ENCODE data around the gene PPT1. TPM values are rescaled to one million over a fixed set of nuclear protein-coding genes. Genes with fewer than 3 reads are reported as not detected.

PPT1 gene
- polyA plus RNA-seq, 2 of the 4 experiments (the other 2 are of a cell fraction), result 40.2 to 56.7 TPM

GRCh38 chr1:40143891-40144575 lies 47.0 kb upstream of the PPT1 start:
- Histone ChIP-seq H3K27ac (no peak overlapping the region), H3K4me3 (no peak overlapping the region), H3K9me3 (no peaks in the 10 kb centered on the region), H3K4me2 (peak overlapping the region; percentile 41), H3K4me1 (peaks cover 14% of the 10 kb centered on the region)
- TF ChIP-seq MAFK (IDR thresholded peaks at IDR 0.05; ENCODE audit: partially characterized antibody) (no peak), RAD21 (conservative IDR thresholded peaks at IDR 0.05 in 1 of 2, IDR thresholded peaks at IDR 0.05 in 1 of 2) (peak; percentile 73 to 74), SMC3 (IDR thresholded peaks at IDR 0.05) (peak; percentile 55)
- TF ChIP-seq, protein P1, sequence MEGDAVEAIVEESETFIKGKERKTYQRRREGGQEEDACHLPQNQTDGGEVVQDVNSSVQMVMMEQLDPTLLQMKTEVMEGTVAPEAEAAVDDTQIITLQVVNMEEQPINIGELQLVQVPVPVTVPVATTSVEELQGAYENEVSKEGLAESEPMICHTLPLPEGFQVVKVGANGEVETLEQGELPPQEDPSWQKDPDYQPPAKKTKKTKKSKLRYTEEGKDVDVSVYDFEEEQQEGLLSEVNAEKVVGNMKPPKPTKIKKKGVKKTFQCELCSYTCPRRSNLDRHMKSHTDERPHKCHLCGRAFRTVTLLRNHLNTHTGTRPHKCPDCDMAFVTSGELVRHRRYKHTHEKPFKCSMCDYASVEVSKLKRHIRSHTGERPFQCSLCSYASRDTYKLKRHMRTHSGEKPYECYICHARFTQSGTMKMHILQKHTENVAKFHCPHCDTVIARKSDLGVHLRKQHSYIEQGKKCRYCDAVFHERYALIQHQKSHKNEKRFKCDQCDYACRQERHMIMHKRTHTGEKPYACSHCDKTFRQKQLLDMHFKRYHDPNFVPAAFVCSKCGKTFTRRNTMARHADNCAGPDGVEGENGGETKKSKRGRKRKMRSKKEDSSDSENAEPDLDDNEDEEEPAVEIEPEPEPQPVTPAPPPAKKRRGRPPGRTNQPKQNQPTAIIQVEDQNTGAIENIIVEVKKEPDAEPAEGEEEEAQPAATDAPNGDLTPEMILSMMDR (IDR thresholded peaks at IDR 0.05), result peak; percentile 70
- FAIRE-seq (no peak), ATAC-seq (peak; percentile 87 to 89), DNase-seq (ENCODE audit: low read depth in 1 of 2, low spot score in 1 of 2) (peak; percentile 36 to 65)
- POLR2A ChIA-PET, result interaction anchor here (1.5 kb wide), 1 partner anchor 547 kb away, joined by 3 read pairs; the partner anchor contains the start of gene NFYC
- WGBS (ENCODE audit: missing lambda C conversion rate), result 13% methylated on average over 7 of the region's 7 CpGs
- CTCF ChIA-PET, result interaction anchor here (0.7 to 7.0 kb wide), 39 partner anchors 10 to 807 kb away, joined by 3 to 72 read pairs (median 4); partner anchors contain the start of genes COL9A2 and TMCO2

GRCh38 chr1:40141878-40142535 lies 45.0 kb upstream of the PPT1 start:
- Histone ChIP-seq H3K4me3 (no peak overlapping the region), H3K27ac (no peak overlapping the region), H3K4me1 (peaks cover 14% of the 10 kb centered on the region), H3K4me2 (no peak overlapping the region), H3K9me3 (no peaks in the 10 kb centered on the region)
- TF ChIP-seq RFX5 (IDR thresholded peaks at IDR 0.05) (no peak), ZC3H11A (IDR thresholded peaks at IDR 0.05) (no peak), TFCP2L1 (CRISPR knock-in tag; IDR thresholded peaks at IDR 0.05) (no peak), JUN (IDR thresholded peaks at IDR 0.05) (no peak), POLR2A (IDR thresholded peaks at IDR 0.05; ENCODE audit: low read length) (no peak)
- ChIA-PET POLR2A (no interaction called here), CTCF (interaction anchor here (0.6 to 7.0 kb wide), 7 partner anchors 13 to 1566 kb away, joined by 3 to 72 read pairs (median 3); no protein-coding TSS in a partner anchor)
- DNase-seq (ENCODE audit: low read depth in 1 of 2, low spot score in 1 of 2) (no peak), ATAC-seq (no peak), FAIRE-seq (no peak)
- WGBS (ENCODE audit: missing lambda C conversion rate), result 58% methylated on average over 2 of the region's 2 CpGs

DNA sequence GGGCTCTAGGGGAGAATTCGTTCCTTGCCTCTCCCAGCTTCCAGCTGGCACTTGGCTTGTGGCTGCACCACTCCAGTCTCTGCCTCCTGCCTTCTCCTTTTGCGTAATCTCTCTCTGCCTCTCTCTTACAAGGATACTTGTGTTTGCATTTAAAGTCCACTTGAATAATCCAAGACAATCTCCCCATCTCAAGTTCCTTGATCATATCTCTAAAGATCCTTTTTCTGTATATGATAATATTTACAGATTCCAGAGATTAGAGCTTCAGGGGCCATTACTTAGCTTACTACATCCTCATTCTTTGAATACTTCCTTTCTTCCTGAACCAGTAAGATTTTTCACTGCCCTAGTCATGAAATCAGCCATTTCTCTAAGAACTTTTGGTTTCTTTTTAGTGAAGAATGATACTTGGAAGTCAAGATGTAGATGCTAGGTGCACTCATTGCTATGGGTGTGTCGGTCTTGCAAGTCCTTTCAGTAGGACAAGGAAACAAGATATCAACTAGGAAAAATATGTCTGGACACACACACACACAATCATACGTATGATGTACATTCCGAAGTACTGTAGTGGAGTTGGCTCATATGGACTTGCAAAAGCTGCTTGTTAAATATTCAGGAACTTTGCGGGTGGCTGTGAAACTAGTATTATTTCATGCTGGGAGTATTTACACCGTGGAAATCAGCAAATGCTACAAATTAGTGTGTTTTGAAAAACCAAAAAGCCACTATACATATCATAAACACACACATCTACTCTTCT lies 43.3 kb upstream of the PPT1 start:
- FAIRE-seq (no peak), DNase-seq (ENCODE audit: low read depth in 1 of 2, low spot score in 1 of 2) (peak in 1 of 2 experiments; percentile 71), ATAC-seq (peak; percentile 62 to 85; a peak in 4 of 6 replicates)
- no peak overlapping the region for H3K4me3 ChIP-seq
- TF ChIP-seq GATA3 (IDR thresholded peaks at IDR 0.05; ENCODE audit: borderline replicate concordance), result peak; percentile 92
- no peak for TF ChIP-seq KDM5A (IDR thresholded peaks at IDR 0.05)
- TF ChIP-seq, protein P2, sequence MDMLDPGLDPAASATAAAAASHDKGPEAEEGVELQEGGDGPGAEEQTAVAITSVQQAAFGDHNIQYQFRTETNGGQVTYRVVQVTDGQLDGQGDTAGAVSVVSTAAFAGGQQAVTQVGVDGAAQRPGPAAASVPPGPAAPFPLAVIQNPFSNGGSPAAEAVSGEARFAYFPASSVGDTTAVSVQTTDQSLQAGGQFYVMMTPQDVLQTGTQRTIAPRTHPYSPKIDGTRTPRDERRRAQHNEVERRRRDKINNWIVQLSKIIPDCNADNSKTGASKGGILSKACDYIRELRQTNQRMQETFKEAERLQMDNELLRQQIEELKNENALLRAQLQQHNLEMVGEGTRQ (IDR thresholded peaks at IDR 0.05), result no peak
- peak in 1 of 2 experiments; percentile 69; a peak in 2 of 4 replicates for TF ChIP-seq CEBPB (IDR thresholded peaks at IDR 0.05)
- no peak for TF ChIP-seq FOXS1 (CRISPR knock-in tag; IDR thresholded peaks at IDR 0.05)
- no peak for TF ChIP-seq ELK1 (IDR thresholded peaks at IDR 0.05; ENCODE audit: low read depth, low read length)
- no peak for TF ChIP-seq MAFK (IDR thresholded peaks at IDR 0.05; ENCODE audit: partially characterized antibody)
- peak overlapping the region; percentile 58 for H3K4me2 ChIP-seq
- peak overlapping the region; percentile 33 to 54; a peak in 3 of 6 replicates for H3K27ac ChIP-seq
- no peaks in the 10 kb centered on the region for H3K9me3 ChIP-seq
- 40% methylated on average over 7 of the region's 7 CpGs for WGBS (ENCODE audit: missing lambda C conversion rate)
- CTCF ChIA-PET, result interaction anchor here (0.6 to 7.0 kb wide), 3 partner anchors 14 to 1293 kb away, joined by 3 to 72 read pairs (median 8); no protein-coding TSS in a partner anchor
- H3K4me1 ChIP-seq, result peaks cover 14% of the 10 kb centered on the region
- POLR2A ChIA-PET, result no interaction called here

All from A549 (cell line).